GM12864 (cell line): ENCODE data around the gene PRIMA1.

Source experiments
- DNase-seq: peaks from one replicate; pipeline ENCODE4 v3.0.0-alpha.2; 2011; ENCODE audit warnings: low read depth
- H3K4me3 ChIP-seq: 2 replicates; pipeline ENCODE4 v1.5.1; 2011; ENCODE audit warnings: mild to moderate bottlenecking, low read depth, low read length, control low read depth
- TF ChIP-seq, protein P1 (sequence below): IDR thresholded peaks from 2 replicates; pipeline ENCODE4 v1.5.1; 2011; ENCODE audit warnings: low read depth, mild to moderate bottlenecking, moderate library complexity, low read length, control low read depth, inconsistent platforms; ENCODE audit errors: missing control alignments

The PRIMA1 gene

DNA sequence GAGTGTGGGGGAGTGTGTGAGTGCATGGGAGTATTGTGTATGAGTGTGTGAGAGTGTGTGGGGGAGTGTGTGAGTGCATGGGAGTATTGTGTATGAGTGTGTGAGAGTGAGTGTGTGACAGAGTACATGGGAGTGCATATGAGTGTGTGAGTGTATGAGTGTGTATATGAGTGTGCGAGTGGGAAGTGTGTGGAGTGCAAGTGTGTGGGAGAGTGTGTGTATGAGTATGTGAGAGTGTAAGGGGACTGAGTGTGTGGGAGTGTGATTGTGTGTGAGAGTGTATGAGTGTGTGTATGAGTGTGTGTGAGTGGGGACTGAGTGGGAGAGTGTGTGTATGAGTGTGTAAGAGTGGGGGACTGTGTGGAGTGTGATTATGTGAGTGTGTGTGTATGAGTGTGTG lies 40.7 kb downstream of the PRIMA1 start:
- DNase-seq: no peak
- TF ChIP-seq, protein P1, sequence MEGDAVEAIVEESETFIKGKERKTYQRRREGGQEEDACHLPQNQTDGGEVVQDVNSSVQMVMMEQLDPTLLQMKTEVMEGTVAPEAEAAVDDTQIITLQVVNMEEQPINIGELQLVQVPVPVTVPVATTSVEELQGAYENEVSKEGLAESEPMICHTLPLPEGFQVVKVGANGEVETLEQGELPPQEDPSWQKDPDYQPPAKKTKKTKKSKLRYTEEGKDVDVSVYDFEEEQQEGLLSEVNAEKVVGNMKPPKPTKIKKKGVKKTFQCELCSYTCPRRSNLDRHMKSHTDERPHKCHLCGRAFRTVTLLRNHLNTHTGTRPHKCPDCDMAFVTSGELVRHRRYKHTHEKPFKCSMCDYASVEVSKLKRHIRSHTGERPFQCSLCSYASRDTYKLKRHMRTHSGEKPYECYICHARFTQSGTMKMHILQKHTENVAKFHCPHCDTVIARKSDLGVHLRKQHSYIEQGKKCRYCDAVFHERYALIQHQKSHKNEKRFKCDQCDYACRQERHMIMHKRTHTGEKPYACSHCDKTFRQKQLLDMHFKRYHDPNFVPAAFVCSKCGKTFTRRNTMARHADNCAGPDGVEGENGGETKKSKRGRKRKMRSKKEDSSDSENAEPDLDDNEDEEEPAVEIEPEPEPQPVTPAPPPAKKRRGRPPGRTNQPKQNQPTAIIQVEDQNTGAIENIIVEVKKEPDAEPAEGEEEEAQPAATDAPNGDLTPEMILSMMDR: no peak

GRCh38 chr14:93747102-93747501 lies 41.2 kb downstream of the PRIMA1 start:
- TF ChIP-seq, protein P1: no peak
- no peak for DNase-seq
- no peak overlapping the region for H3K4me3 ChIP-seq

More for the DNA sequence above, 40.7 kb downstream of the PRIMA1 start:
- no peak overlapping the region for H3K4me3 ChIP-seq

- no peak overlapping the region for H3K4me3 ChIP-seq
- DNase-seq: no peak
- TF ChIP-seq, protein P1: no peak
These were observed 42.5 kb downstream of the PRIMA1 start for GRCh38 chr14:93745603-93746273.

GRCh38 chr14:93744876-93745275 lies 43.4 kb downstream of the PRIMA1 start:
- no peak overlapping the region for H3K4me3 ChIP-seq
- DNase-seq: no peak
- TF ChIP-seq, protein P1: no peak

DNA sequence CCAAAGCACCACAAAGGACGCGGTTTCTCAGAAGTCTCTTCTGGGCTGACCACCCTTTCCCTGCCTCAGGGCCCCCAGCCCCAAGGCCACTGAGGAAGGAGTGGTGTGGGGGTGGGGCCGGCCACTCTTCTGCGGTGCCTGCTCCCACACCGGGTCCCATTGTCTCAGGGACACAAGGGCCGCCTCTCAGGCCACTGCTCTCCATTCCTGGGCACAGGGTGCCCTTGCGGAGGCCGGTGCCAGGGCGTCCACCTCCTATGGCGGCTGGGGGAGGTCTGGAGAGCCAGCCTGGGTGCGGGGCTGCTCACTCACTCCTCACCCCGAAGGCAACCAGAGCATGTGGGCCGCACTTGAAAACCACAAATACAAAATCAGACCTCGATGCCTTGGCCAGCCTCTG lies 44.1 kb downstream of the PRIMA1 start:
- DNase-seq: no peak
- no peak overlapping the region for H3K4me3 ChIP-seq
- TF ChIP-seq, protein P1: no peak

- TF ChIP-seq, protein P1: no peak
- no peak overlapping the region for H3K4me3 ChIP-seq
- no peak for DNase-seq
These were observed 44.8 kb downstream of the PRIMA1 start for GRCh38 chr14:93743270-93744060.
